ENCODE results near the gene ZMYND8.
"Not testable (repeated sequence)": the region's sequence is repeated elsewhere in the genome, so short reads cannot be mapped to it uniquely, and the experiment has no call there.

Gene ZMYND8

GRCh38 chr20:47356526-47357295 is at the start of gene ZMYND8:
TSS of gene ZMYND8 (minus strand) at chr20:47356699. CDS start at chr20:47356670, 29 bp downstream.
- peak; percentile 95 for DNase-seq (ENCODE audit: low read depth)

- DNase-seq (ENCODE audit: low read depth): no peak
Measured at GRCh38 chr20:47405775-47406325, 49.4 kb upstream of the ZMYND8 start.

DNA sequence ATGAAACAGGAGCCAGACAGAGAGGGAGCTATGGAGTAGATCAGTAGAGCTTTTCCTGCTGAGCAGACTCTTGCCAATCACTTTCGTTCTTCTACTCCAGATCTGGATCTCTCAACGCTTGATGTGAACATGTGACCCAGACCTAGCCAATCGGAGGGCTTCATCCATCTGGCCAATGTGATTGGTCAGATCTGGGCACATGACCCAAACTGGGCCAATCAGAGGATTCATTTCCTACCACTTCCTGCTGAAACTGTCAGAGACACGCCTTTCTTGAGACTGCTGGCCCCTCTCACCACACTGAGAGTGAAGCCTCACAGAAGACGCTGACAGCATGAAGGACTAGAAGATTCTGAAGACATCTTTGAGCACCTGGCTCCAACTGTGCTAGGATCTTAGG is 44.2 kb upstream of the ZMYND8 start:
- DNase-seq (ENCODE audit: low read depth): no peak

DNA sequence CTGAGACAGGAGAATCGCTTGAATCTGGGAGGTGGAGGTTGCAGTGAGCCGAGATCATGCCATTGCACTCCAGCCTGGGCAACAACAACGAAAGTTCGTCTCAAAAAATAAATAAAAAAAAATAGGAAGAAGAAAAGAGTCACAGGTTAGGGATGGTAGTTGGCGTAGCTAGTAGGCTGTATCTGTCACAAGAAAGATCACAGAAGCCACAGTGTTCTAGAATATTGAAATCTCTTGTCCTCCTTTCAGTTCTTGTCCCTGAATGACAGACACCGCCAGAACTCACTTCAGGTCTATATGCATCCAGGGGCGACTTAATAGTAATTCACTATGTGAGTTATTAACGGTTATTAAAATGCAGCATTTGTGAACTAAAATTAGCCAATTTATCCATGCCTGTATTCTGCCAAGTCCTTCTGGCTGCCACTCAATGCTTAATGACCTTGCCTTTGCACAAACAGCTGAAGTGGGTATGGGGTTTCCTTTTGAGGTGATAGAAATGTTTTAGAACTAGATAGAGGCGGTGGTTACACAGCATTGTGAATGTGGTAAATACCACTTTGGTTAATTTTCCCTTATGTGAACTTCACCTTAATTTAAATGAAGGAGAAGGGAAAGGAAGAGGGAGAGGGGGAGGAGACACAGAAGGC is 41.3 kb upstream of the ZMYND8 start:
- no peak for DNase-seq (ENCODE audit: low read depth)

DNA sequence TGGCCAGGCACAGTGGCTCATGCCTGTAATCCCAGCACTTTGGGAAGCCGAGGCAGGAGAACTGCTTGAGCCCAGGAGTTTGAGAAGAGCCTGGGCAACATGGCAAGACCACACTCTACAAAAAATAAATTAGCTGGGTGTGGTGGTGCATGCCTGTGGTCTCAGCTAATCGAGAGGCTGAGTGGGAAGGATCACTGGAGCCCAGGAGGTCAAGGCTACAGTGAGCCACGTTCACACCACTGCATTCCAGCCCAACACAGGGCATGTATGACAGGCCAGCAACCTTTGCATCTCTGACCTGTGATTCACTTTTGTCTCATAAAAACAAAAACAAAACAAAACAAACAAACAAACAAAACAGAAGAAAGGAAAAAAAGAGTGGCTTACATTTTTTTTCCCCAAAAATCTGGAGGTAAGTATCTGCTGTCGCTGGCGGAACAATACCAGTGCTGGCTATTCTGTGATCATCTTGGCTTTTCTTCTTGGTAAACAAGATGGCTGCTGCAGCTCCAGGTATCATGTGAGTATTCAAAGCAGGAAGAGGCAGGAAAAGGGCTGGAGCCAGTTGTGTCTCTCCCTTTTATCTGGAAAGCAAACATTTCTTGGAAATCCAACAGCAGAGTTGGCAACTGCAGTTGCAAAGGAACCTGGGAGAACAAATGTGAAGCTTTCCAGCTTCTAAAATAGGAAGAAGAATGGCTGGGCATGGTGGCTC is 40.4 kb upstream of the ZMYND8 start:
- no peak for DNase-seq (ENCODE audit: low read depth)

GRCh38 chr20:47393796-47394514 is 37.5 kb upstream of the ZMYND8 start:
- DNase-seq (ENCODE audit: low read depth): not testable (repeated sequence)

- no peak for DNase-seq (ENCODE audit: low read depth)
Measured at GRCh38 chr20:47392721-47393073, 36.2 kb upstream of the ZMYND8 start.

DNA sequence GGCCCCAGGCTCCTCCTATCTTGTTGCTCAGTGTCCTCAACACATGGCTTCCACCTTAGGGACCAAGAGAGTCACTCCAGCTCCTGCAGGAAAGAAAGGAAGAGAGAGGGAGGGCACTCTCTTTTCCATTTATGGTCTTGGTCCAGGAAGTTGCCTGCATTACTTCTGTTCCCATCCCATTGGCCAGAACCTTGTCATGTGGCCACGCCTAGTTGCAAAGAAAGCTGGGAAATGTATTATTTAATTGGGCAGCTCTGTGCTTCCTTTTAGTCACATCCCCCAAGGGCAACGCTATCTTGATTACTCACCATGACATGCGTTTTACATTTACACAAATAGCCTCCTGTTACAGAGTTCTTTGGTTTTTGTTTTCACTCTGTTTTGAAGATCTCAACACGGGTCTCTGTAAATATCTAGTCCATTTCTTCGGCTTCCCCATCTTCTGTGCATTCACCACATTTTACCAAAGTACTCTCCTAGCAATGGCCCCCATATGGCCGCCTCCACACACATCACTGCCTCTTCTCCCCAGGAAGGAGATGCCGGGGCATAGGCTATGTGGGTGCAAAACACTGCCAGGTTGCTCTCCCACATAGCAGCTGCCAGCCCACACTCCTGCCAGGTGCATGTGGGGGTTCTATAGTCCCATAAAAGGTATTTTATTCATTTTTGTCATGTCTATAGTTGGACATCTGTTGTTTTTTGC is 35.7 kb upstream of the ZMYND8 start:
- DNase-seq (ENCODE audit: low read depth): no peak

- no peak for DNase-seq (ENCODE audit: low read depth)
Measured at GRCh38 chr20:47391276-47392010, 34.9 kb upstream of the ZMYND8 start.

DNA sequence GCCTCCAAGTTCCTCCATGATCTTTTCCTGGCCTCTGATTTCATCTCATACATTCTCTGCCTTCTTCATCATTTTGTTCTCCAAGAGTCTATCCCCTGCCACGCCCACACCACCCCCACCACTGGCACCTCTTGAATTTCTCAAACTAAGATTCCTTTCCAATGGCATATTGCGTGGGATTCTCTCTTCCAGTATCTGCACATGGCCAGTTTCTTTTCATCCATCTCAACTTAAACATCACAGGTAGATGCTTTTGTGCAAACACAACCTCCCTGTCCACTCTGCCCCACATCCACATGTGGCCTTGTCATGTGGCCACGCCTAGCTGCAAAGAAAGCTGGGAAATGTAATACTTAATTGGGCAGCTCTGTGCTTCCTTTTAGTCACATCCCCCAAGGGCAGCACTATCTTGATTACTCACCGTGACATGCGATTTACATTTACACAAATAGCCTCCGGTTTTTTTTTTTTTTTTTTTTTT is 33.4 kb upstream of the ZMYND8 start:
- DNase-seq (ENCODE audit: low read depth): no peak

DNA sequence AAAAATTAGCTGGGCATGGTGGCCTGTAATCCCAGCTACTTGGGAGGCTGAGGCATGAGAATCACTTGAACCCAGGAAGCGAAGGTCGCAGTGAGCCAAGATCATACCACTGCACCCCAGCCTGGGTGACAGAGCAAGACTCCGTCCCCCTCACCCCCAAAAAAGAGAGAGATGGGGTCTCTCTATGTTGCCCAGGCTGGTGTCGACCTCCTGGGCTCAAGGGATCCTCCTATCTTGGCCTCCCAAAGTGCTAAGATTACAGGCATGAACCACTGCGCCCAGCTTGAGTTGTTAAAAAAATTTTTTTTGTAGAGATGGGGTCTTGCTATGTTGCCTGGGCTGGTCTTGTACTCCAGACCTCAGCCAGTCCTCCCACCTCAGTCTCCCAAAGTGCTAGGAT is 29.5 kb upstream of the ZMYND8 start:
- not testable (repeated sequence) for DNase-seq (ENCODE audit: low read depth)

GRCh38 chr20:47382746-47383415 is 26.4 kb upstream of the ZMYND8 start:
- DNase-seq (ENCODE audit: low read depth): no peak

- DNase-seq (ENCODE audit: low read depth): no peak
Measured at GRCh38 chr20:47380481-47380880, 24.0 kb upstream of the ZMYND8 start.

- DNase-seq (ENCODE audit: low read depth): no peak
Measured at GRCh38 chr20:47379433-47380150, 23.1 kb upstream of the ZMYND8 start.

- no peak for DNase-seq (ENCODE audit: low read depth)
Measured at GRCh38 chr20:47377122-47377722, 20.7 kb upstream of the ZMYND8 start.

DNA sequence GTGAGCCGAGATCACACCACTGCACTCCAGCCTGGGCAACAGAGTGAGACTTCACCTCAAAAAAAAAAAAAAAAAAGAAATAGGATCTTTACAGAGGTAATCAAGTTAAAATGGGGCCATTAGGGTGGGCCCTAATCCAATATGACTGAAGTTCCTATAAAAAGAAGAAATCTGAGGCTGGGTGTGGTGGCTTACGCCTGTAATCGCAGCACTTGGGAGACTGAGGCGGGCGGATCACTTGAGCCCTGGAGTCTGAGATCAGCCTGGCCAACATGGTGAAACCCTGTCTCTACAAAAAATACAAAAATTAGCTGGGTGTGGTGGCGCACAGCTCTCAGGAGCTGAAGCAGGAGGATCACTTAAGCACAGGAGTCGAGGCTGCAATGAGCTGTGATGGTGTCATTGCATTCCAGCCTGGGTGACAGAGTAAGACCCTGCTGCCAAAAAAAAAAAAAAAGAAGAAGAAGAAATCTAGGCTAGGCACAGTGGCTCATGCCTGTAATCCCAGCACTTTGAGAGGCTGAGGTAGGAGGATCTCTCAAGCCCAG is 19.7 kb upstream of the ZMYND8 start:
- not testable (repeated sequence) for DNase-seq (ENCODE audit: low read depth)

DNA sequence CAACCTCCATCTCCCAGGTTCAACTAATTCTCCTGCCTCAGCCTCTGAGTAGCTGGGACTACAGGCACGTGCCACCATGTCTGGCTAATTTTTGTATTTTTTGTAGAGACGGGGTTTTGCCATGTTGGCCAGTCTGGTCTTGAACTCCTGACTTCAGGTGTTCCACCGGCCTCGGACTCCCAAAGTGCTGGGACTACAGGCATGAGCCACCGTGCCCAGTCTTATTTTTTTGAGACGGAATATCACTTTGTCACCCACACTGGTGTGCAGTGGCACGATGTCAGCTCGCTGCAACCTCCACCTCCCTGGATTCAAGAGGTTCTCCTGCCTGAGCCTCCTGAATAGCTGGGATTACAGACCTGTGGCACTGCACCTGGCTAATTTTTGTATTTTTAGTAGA is 17.6 kb upstream of the ZMYND8 start:
- not testable (repeated sequence) for DNase-seq (ENCODE audit: low read depth)

DNA sequence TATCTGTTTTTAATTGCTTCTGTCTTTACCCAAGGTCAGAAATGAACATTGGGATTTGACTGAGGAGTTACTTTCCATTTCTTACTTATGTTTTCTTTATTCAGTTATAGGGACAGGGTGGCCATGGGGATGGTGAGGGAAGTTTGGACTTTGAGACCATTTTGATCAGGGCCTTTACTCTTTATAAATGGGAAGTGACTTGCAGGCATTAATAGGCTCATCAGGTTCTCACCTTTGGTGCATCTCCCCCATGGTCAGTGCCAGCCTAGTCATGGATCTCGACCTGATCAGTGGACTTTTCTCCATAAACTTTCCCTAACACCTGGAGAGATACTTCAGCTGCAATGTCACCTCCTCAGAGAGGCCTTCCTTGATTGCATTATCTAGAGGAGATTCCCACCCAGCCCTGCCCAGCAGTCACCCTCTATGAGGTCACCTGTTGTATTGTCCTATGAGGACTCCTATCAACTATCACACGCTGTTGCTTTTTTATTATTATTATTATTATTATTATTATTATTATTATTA is 16.8 kb upstream of the ZMYND8 start:
- no peak for DNase-seq (ENCODE audit: low read depth)
